Ovary (tissue), 3 donors: ENCODE results near the gene DTD1.

Experiments used
- CTCF ChIP-seq, 3 donors: fragments of 450-650 bp in 2 of 3; fragments of 200-600 bp in 1 of 3; IDR thresholded peaks; one replicate each; pipeline versions ENCODE4 v1.5.1 to v1.8.0; 2016 to 2022; ENCODE audit warnings: antibody characterized with exemption in 3 of 3, mild to moderate bottlenecking in 1 of 3
- POLR2A ChIP-seq: fragments of 450-650 bp; IDR thresholded peaks from one replicate; pipeline ENCODE4 v1.6.1; 2017; ENCODE audit warnings: antibody characterized with exemption, mild to moderate bottlenecking, moderate library complexity
- donor health status: DM: no; HTN: no; CAD: no.

- TF ChIP-seq CTCF (IDR thresholded peaks at IDR 0.05) (no peak), POLR2A (no peak)
Observed at GRCh38 chr20:18695175-18695574, 107.3 kb downstream of the DTD1 start.
